ENCODE measurements around the gene TTBK2. TPM values are rescaled to one million over a fixed set of nuclear protein-coding genes. Genes with fewer than 3 reads are reported as not detected.

The TTBK2 gene
- total and polyA plus RNA-seq, 4 experiments from 2014 or later = 9.1 to 28.2 (median 18.5) TPM

- no peaks in the 10 kb centered on the region for H3K9me3 Mint-ChIP-seq
- no peaks in the 10 kb centered on the region for H3K27me3 Mint-ChIP-seq
- H3K4me1 ChIP-seq (ENCODE audit: insufficient read depth, low read length) = peaks cover 30% of the 10 kb centered on the region
- peak overlapping the region; percentile 60 for H3K27ac ChIP-seq (ENCODE audit: low read depth, low read length)
- ChIA-PET POLR2A (ENCODE audit: partially characterized antibody) (interaction anchor here (0.5 to 4.7 kb wide), 3 partner anchors 19 to 429 kb away, joined by 5 to 21 read pairs (median 6); partner anchors contain the start of genes CDAN1 and ZNF106), CTCF (ENCODE audit: partially characterized antibody) (no interaction called here)
- H3K4me3 ChIP-seq (ENCODE audit: low read length in 2 of 2) = peak overlapping the region; percentile 18 to 81
- H3K9me3 ChIP-seq (ENCODE audit: control insufficient read depth in 1 of 2, low read length in 2 of 2) = no peaks in the 10 kb centered on the region
- DNase-seq = peak; percentile 25 to 63 (median 38)
- H3K27me3 ChIP-seq (ENCODE audit: insufficient read depth, low read length) = no peaks in the 10 kb centered on the region
- peaks cover 0 to 10% of the 10 kb centered on the region in 2 donors for H3K36me3 Mint-ChIP-seq
- intact Hi-C loops (cut with micrococcal nuclease) = loop anchor here (2.0 to 10.0 kb wide), 6 partner anchors 125 to 1805 kb away; partner anchors contain the start of genes GANC, INO80, PDIA3 and STARD9
- H3K36me3 ChIP-seq (ENCODE audit: insufficient read depth, low read length) = no peaks in the 10 kb centered on the region
- H3K4me3 Mint-ChIP-seq = peak overlapping the region; percentile 93 to 99 (median 96)
- peak overlapping the region; percentile 79 to 96 (median 87) for H3K27ac Mint-ChIP-seq
- H3K4me1 Mint-ChIP-seq = peaks cover 17 to 41% (median 31%) of the 10 kb centered on the region in 4 donors
These were observed 619 bp downstream of the TTBK2 start for GRCh38 chr15:42919799-42920518.

GRCh38 chr15:42919308-42919707 is 1.3 kb downstream of the TTBK2 start:
- peak overlapping the region; percentile 79 to 96 (median 87) for H3K27ac Mint-ChIP-seq
- H3K4me1 ChIP-seq (ENCODE audit: insufficient read depth, low read length) = peaks cover 32% of the 10 kb centered on the region
- peak overlapping the region in 1 of 2 donors; percentile 81 for H3K4me3 ChIP-seq (ENCODE audit: low read length in 2 of 2)
- no peaks in the 10 kb centered on the region for H3K27me3 Mint-ChIP-seq
- peak overlapping the region; percentile 93 to 99 (median 96) for H3K4me3 Mint-ChIP-seq
- ChIA-PET CTCF (ENCODE audit: partially characterized antibody) (interaction anchor here (3.0 kb wide), 1 partner anchor 8 kb away, joined by 15 read pairs; no protein-coding TSS in a partner anchor), POLR2A (ENCODE audit: partially characterized antibody) (interaction anchor here (0.5 kb wide), 1 partner anchor 18 kb away, joined by 5 read pairs; no protein-coding TSS in a partner anchor)
- H3K27me3 ChIP-seq (ENCODE audit: insufficient read depth, low read length) = no peaks in the 10 kb centered on the region
- H3K27ac ChIP-seq (ENCODE audit: low read depth, low read length) = peak overlapping the region; percentile 60
- no peaks in the 10 kb centered on the region for H3K9me3 ChIP-seq (ENCODE audit: control insufficient read depth in 1 of 2, low read length in 2 of 2)
- peaks cover 0 to 10% of the 10 kb centered on the region in 2 donors for H3K36me3 Mint-ChIP-seq
- DNase-seq = no peak
- no peaks in the 10 kb centered on the region for H3K36me3 ChIP-seq (ENCODE audit: insufficient read depth, low read length)
- no peaks in the 10 kb centered on the region for H3K9me3 Mint-ChIP-seq
- intact Hi-C loops (cut with micrococcal nuclease) = no loop called here
- peaks cover 21 to 48% (median 35%) of the 10 kb centered on the region in 4 donors for H3K4me1 Mint-ChIP-seq

GRCh38 chr15:42918047-42918446 is 2.5 kb downstream of the TTBK2 start:
- Mint-ChIP-seq H3K9me3 (no peaks in the 10 kb centered on the region), H3K27ac (no peak overlapping the region), H3K4me1 (peaks cover 24 to 53% (median 36%) of the 10 kb centered on the region in 4 donors), H3K4me3 (no peak overlapping the region), H3K36me3 (peaks cover 0 to 10% of the 10 kb centered on the region in 2 donors), H3K27me3 (no peaks in the 10 kb centered on the region)
- DNase-seq = no peak
- intact Hi-C loops (cut with micrococcal nuclease) = no loop called here
- ChIA-PET CTCF (ENCODE audit: partially characterized antibody) (interaction anchor here (1.1 to 3.0 kb wide), 2 partner anchors 9 to 286 kb away, joined by 3 to 15 read pairs; no protein-coding TSS in a partner anchor), POLR2A (ENCODE audit: partially characterized antibody) (no interaction called here)
- Histone ChIP-seq H3K9me3 (ENCODE audit: control insufficient read depth in 1 of 2, low read length in 2 of 2) (no peaks in the 10 kb centered on the region), H3K4me1 (ENCODE audit: insufficient read depth, low read length) (peaks cover 32% of the 10 kb centered on the region), H3K36me3 (ENCODE audit: insufficient read depth, low read length) (no peaks in the 10 kb centered on the region), H3K27ac (ENCODE audit: low read depth, low read length) (no peak overlapping the region), H3K4me3 (ENCODE audit: low read length in 2 of 2) (no peak overlapping the region), H3K27me3 (ENCODE audit: insufficient read depth, low read length) (no peaks in the 10 kb centered on the region)

- no peak for DNase-seq
- peaks cover 21 to 51% (median 35%) of the 10 kb centered on the region in 4 donors for H3K4me1 Mint-ChIP-seq
- intact Hi-C loops (cut with micrococcal nuclease) = no loop called here
These were observed 4.8 kb downstream of the TTBK2 start for GRCh38 chr15:42915654-42916315.

GRCh38 chr15:42914728-42915497 is 5.7 kb downstream of the TTBK2 start:
- intact Hi-C loops (cut with micrococcal nuclease) = no loop called here

More at GRCh38 chr15:42915654-42916315, 4.8 kb downstream of the TTBK2 start:
- Histone ChIP-seq H3K4me1 (ENCODE audit: insufficient read depth, low read length) (peaks cover 30% of the 10 kb centered on the region), H3K36me3 (ENCODE audit: insufficient read depth, low read length) (no peaks in the 10 kb centered on the region), H3K27ac (ENCODE audit: low read depth, low read length) (no peak overlapping the region), H3K27me3 (ENCODE audit: insufficient read depth, low read length) (no peaks in the 10 kb centered on the region), H3K4me3 (ENCODE audit: low read length in 2 of 2) (no peak overlapping the region), H3K9me3 (ENCODE audit: control insufficient read depth in 1 of 2, low read length in 2 of 2) (no peaks in the 10 kb centered on the region)
- H3K4me3 Mint-ChIP-seq = no peak overlapping the region
- POLR2A ChIA-PET (ENCODE audit: partially characterized antibody) = no interaction called here
- H3K9me3 Mint-ChIP-seq = no peaks in the 10 kb centered on the region
- no peaks in the 10 kb centered on the region for H3K27me3 Mint-ChIP-seq
- CTCF ChIA-PET (ENCODE audit: partially characterized antibody) = interaction anchor here (2.5 kb wide), 1 partner anchor 11 kb away, joined by 8 read pairs; no protein-coding TSS in a partner anchor
- no peak overlapping the region for H3K27ac Mint-ChIP-seq
- H3K36me3 Mint-ChIP-seq = peaks cover 0 to 7% of the 10 kb centered on the region in 2 donors

GRCh38 chr15:42911058-42911592 is 9.5 kb downstream of the TTBK2 start:
- no peak overlapping the region for H3K27ac Mint-ChIP-seq
- H3K4me1 Mint-ChIP-seq = peaks cover 18 to 39% (median 25%) of the 10 kb centered on the region in 4 donors
- POLR2A ChIA-PET (ENCODE audit: partially characterized antibody) = no interaction called here
- H3K27me3 Mint-ChIP-seq = no peaks in the 10 kb centered on the region
- Histone ChIP-seq H3K36me3 (ENCODE audit: insufficient read depth, low read length) (no peaks in the 10 kb centered on the region), H3K4me1 (ENCODE audit: insufficient read depth, low read length) (peaks cover 12% of the 10 kb centered on the region), H3K27ac (ENCODE audit: low read depth, low read length) (no peak overlapping the region), H3K9me3 (ENCODE audit: control insufficient read depth in 1 of 2, low read length in 2 of 2) (no peaks in the 10 kb centered on the region), H3K4me3 (ENCODE audit: low read length in 2 of 2) (no peak overlapping the region), H3K27me3 (ENCODE audit: insufficient read depth, low read length) (no peaks in the 10 kb centered on the region)
- H3K4me3 Mint-ChIP-seq = no peak overlapping the region
- CTCF ChIA-PET (ENCODE audit: partially characterized antibody) = interaction anchor here (0.6 kb wide), 1 partner anchor 14 kb away, joined by 3 read pairs; no protein-coding TSS in a partner anchor
- DNase-seq = no peak
- peaks cover 4 to 6% of the 10 kb centered on the region in 2 donors for H3K36me3 Mint-ChIP-seq
- H3K9me3 Mint-ChIP-seq = no peaks in the 10 kb centered on the region
- intact Hi-C loops (cut with micrococcal nuclease) = no loop called here

More at GRCh38 chr15:42914728-42915497, 5.7 kb downstream of the TTBK2 start:
- no peaks in the 10 kb centered on the region for H3K9me3 ChIP-seq (ENCODE audit: control insufficient read depth in 1 of 2, low read length in 2 of 2)
- Mint-ChIP-seq H3K27ac (no peak overlapping the region), H3K36me3 (peaks cover 0 to 3% of the 10 kb centered on the region in 2 donors), H3K4me1 (peaks cover 23 to 48% (median 33%) of the 10 kb centered on the region in 4 donors), H3K27me3 (no peaks in the 10 kb centered on the region), H3K9me3 (no peaks in the 10 kb centered on the region), H3K4me3 (peak overlapping the region in 3 of 8 donors; percentile 14 to 58 (median 32))
- no peaks in the 10 kb centered on the region for H3K36me3 ChIP-seq (ENCODE audit: insufficient read depth, low read length)
- no peaks in the 10 kb centered on the region for H3K27me3 ChIP-seq (ENCODE audit: insufficient read depth, low read length)
- DNase-seq = no peak
- CTCF ChIA-PET (ENCODE audit: partially characterized antibody) = interaction anchor here (2.5 kb wide), 1 partner anchor 12 kb away, joined by 8 read pairs; no protein-coding TSS in a partner anchor
- H3K27ac ChIP-seq (ENCODE audit: low read depth, low read length) = no peak overlapping the region
- H3K4me1 ChIP-seq (ENCODE audit: insufficient read depth, low read length) = peaks cover 30% of the 10 kb centered on the region
- POLR2A ChIA-PET (ENCODE audit: partially characterized antibody) = no interaction called here
- no peak overlapping the region for H3K4me3 ChIP-seq (ENCODE audit: low read length in 2 of 2)
